WTC11 (cell line): ENCODE measurements around the gene TFAP2D. TPM values are rescaled to one million over a fixed set of nuclear protein-coding genes. Genes with fewer than 3 reads are reported as not detected.

ENCODE experiments used
- ATAC-seq: fragments of 200-7000 bp; cut with Tn5 transposase; 2 replicates; pipeline ENCODE4 v1.10.0; 2021; ENCODE audit warnings: mild to moderate bottlenecking, moderate library complexity
- CTCF ChIA-PET: fragments of 300-600 bp; sonication (Branson Sonifier 250); formaldehyde crosslinking; loops from one replicate; lab custom pipeline; 2021; ENCODE audit warnings: antibody characterized with exemption; lab: Charles Lee
- POLR2A ChIA-PET: fragments of 350-600 bp; sonication (Branson Sonifier 250); formaldehyde crosslinking; loops from one replicate; lab custom pipeline; 2021; ENCODE audit warnings: antibody characterized with exemption; lab: Charles Lee
- DNase-seq: peaks from one replicate; pipeline ENCODE4 v3.0.0; 2021; ENCODE audit warnings: low spot score
- H3K27ac Mint-ChIP-seq: 2 replicates; pipeline ENCODE4 v1.8.0; 2021; ENCODE audit warnings: mixed read lengths
- H3K27me3 Mint-ChIP-seq: 2 replicates; pipeline ENCODE4 v1.8.0; 2021; ENCODE audit warnings: low read depth, mild to moderate bottlenecking, moderate library complexity, mixed read lengths
- H3K36me3 Mint-ChIP-seq: 2 replicates; pipeline ENCODE4 v1.8.0; 2021; ENCODE audit warnings: mixed read lengths
- H3K4me1 Mint-ChIP-seq: 2 replicates; pipeline ENCODE4 v1.8.0; 2022; ENCODE audit warnings: mixed read lengths
- H3K4me3 Mint-ChIP-seq: 2 replicates; pipeline ENCODE4 v1.8.0; 2021; ENCODE audit warnings: mild to moderate bottlenecking, moderate library complexity, mixed read lengths
- H3K9me3 Mint-ChIP-seq: 2 replicates; pipeline ENCODE4 v1.8.0; 2021; ENCODE audit warnings: mixed read lengths
- AR ChIP-seq: fragments of 250-450 bp; sonication (Bioruptor Pico); IDR thresholded peaks from 2 replicates; pipeline ENCODE4 v1.9.0; 2021; ENCODE audit warnings: mild to moderate bottlenecking
- ELF4 ChIP-seq: sonication (generic); formaldehyde crosslinking; IDR thresholded peaks from 2 replicates; pipeline ENCODE4 v1.8.1; 2022; ENCODE audit warnings: low read depth, mild to moderate bottlenecking, moderate library complexity, missing genetic modification reagents
- FOXP1 ChIP-seq: sonication (generic); formaldehyde crosslinking; IDR thresholded peaks from 2 replicates; pipeline ENCODE4 v1.8.0; 2022; ENCODE audit warnings: missing genetic modification reagents, mild to moderate bottlenecking, moderate library complexity, borderline replicate concordance
- GRHL2 ChIP-seq: fragments of 250-450 bp; sonication (Bioruptor Pico); IDR thresholded peaks from 2 replicates; pipeline ENCODE4 v1.8.0; 2022; ENCODE audit warnings: mild to moderate bottlenecking, moderate library complexity; ENCODE audit not compliant: insufficient replicate concordance, severe bottlenecking
- IRF2 ChIP-seq: sonication (generic); formaldehyde crosslinking; IDR thresholded peaks from 2 replicates; pipeline ENCODE4 v1.8.0; 2022; ENCODE audit warnings: low read depth, missing genetic modification reagents, borderline replicate concordance
- OVOL2 ChIP-seq: fragments of 250-450 bp; sonication (Bioruptor Pico); IDR thresholded peaks from 2 replicates; pipeline ENCODE4 v1.9.0; 2021; ENCODE audit warnings: mild to moderate bottlenecking, borderline replicate concordance
- RORB ChIP-seq: fragments of 250-450 bp; sonication (Bioruptor Pico); IDR thresholded peaks from 2 replicates; pipeline ENCODE4 v1.9.0; 2021; ENCODE audit warnings: mild to moderate bottlenecking
- SMAD4 ChIP-seq: sonication (generic); formaldehyde crosslinking; IDR thresholded peaks from 2 replicates; pipeline ENCODE4 v1.8.0; 2022; ENCODE audit warnings: mild to moderate bottlenecking, missing genetic modification reagents
- TP53 ChIP-seq: sonication (generic); formaldehyde crosslinking; IDR thresholded peaks from 2 replicates; pipeline ENCODE4 v1.8.1; 2023; ENCODE audit warnings: mild to moderate bottlenecking, missing genetic modification reagents
- ZNF138 ChIP-seq: sonication (generic); formaldehyde crosslinking; conservative IDR thresholded peaks from 2 replicates; pipeline ENCODE4 v1.8.1; 2022; ENCODE audit warnings: mild to moderate bottlenecking, moderate library complexity, missing genetic modification reagents
- ZNF532 ChIP-seq: fragments of 250-450 bp; sonication (Bioruptor Pico); IDR thresholded peaks from 2 replicates; pipeline ENCODE4 v1.9.0; 2021; ENCODE audit warnings: mild to moderate bottlenecking, borderline replicate concordance
- total RNA-seq: library from RNA; stranded (reverse); gene quantifications from 3 replicates; pipeline ENCODE4 v1.2.3, GENCODE V29; 2021
- TF ChIP-seq, protein P1 (sequence below): sonication (generic); formaldehyde crosslinking; conservative IDR thresholded peaks from 2 replicates; pipeline ENCODE4 v1.8.1; 2022; ENCODE audit warnings: mild to moderate bottlenecking, missing genetic modification reagents
- TF ChIP-seq, protein P2 (sequence below): sonication (generic); formaldehyde crosslinking; IDR thresholded peaks from 2 replicates; pipeline ENCODE4 v1.8.1; 2023; ENCODE audit warnings: mild to moderate bottlenecking, missing genetic modification reagents
- TF ChIP-seq, protein P3 (sequence below): sonication (generic); formaldehyde crosslinking; IDR thresholded peaks from 2 replicates; pipeline ENCODE4 v1.8.1; 2023; ENCODE audit warnings: mild to moderate bottlenecking, missing genetic modification reagents, moderate library complexity
- TF ChIP-seq, protein P4 (sequence below): sonication (generic); formaldehyde crosslinking; IDR thresholded peaks from 2 replicates; pipeline ENCODE4 v1.8.1; 2022; ENCODE audit warnings: low read depth, missing genetic modification reagents, borderline replicate concordance
- TF ChIP-seq, protein P5 (sequence below): fragments of 250-450 bp; sonication (Bioruptor Pico); IDR thresholded peaks from 2 replicates; pipeline ENCODE4 v2.1.2; 2022; ENCODE audit warnings: mild to moderate bottlenecking, moderate library complexity
- TF ChIP-seq, protein P6 (sequence below): sonication (generic); formaldehyde crosslinking; IDR thresholded peaks from 2 replicates; pipeline ENCODE4 v1.8.1; 2022; ENCODE audit warnings: low read depth, mild to moderate bottlenecking, moderate library complexity, missing genetic modification reagents, borderline replicate concordance

The TFAP2D gene
- total RNA-seq, 1 experiment from 2014 or later: not detected

GRCh38 chr6:50792771-50793170 lies 79.4 kb downstream of the TFAP2D start (continued):
- TF ChIP-seq ZNF532 (CRISPR knock-in tag): no peak
- TF ChIP-seq, protein P1, sequence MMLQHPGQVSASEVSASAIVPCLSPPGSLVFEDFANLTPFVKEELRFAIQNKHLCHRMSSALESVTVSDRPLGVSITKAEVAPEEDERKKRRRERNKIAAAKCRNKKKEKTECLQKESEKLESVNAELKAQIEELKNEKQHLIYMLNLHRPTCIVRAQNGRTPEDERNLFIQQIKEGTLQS (CRISPR knock-in tag): no peak

GRCh38 chr6:50795574-50795973 lies 82.2 kb downstream of the TFAP2D start:
- TF ChIP-seq ZNF138 (no peak), OVOL2 (CRISPR knock-in tag) (no peak), GRHL2 (no peak), ELF4 (CRISPR knock-in tag) (no peak), FOXP1 (CRISPR knock-in tag) (no peak), SMAD4 (no peak), IRF2 (CRISPR knock-in tag) (no peak), AR (no peak), TP53 (CRISPR knock-in tag) (no peak), RORB (no peak)
- TF ChIP-seq, protein P2, sequence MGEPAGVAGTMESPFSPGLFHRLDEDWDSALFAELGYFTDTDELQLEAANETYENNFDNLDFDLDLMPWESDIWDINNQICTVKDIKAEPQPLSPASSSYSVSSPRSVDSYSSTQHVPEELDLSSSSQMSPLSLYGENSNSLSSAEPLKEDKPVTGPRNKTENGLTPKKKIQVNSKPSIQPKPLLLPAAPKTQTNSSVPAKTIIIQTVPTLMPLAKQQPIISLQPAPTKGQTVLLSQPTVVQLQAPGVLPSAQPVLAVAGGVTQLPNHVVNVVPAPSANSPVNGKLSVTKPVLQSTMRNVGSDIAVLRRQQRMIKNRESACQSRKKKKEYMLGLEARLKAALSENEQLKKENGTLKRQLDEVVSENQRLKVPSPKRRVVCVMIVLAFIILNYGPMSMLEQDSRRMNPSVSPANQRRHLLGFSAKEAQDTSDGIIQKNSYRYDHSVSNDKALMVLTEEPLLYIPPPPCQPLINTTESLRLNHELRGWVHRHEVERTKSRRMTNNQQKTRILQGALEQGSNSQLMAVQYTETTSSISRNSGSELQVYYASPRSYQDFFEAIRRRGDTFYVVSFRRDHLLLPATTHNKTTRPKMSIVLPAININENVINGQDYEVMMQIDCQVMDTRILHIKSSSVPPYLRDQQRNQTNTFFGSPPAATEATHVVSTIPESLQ: no peak
- TF ChIP-seq, protein P3, sequence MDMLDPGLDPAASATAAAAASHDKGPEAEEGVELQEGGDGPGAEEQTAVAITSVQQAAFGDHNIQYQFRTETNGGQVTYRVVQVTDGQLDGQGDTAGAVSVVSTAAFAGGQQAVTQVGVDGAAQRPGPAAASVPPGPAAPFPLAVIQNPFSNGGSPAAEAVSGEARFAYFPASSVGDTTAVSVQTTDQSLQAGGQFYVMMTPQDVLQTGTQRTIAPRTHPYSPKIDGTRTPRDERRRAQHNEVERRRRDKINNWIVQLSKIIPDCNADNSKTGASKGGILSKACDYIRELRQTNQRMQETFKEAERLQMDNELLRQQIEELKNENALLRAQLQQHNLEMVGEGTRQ (CRISPR knock-in tag): no peak
- TF ChIP-seq, protein P4, sequence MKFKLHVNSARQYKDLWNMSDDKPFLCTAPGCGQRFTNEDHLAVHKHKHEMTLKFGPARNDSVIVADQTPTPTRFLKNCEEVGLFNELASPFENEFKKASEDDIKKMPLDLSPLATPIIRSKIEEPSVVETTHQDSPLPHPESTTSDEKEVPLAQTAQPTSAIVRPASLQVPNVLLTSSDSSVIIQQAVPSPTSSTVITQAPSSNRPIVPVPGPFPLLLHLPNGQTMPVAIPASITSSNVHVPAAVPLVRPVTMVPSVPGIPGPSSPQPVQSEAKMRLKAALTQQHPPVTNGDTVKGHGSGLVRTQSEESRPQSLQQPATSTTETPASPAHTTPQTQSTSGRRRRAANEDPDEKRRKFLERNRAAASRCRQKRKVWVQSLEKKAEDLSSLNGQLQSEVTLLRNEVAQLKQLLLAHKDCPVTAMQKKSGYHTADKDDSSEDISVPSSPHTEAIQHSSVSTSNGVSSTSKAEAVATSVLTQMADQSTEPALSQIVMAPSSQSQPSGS (CRISPR knock-in tag): no peak
- TF ChIP-seq, protein P5, sequence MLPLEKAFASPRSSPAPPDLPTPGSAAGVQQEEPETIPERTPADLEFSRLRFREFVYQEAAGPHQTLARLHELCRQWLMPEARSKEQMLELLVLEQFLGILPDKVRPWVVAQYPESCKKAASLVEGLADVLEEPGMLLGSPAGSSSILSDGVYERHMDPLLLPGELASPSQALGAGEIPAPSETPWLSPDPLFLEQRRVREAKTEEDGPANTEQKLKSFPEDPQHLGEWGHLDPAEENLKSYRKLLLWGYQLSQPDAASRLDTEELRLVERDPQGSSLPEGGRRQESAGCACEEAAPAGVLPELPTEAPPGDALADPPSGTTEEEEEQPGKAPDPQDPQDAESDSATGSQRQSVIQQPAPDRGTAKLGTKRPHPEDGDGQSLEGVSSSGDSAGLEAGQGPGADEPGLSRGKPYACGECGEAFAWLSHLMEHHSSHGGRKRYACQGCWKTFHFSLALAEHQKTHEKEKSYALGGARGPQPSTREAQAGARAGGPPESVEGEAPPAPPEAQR (CRISPR knock-in tag): no peak
- TF ChIP-seq, protein P6, sequence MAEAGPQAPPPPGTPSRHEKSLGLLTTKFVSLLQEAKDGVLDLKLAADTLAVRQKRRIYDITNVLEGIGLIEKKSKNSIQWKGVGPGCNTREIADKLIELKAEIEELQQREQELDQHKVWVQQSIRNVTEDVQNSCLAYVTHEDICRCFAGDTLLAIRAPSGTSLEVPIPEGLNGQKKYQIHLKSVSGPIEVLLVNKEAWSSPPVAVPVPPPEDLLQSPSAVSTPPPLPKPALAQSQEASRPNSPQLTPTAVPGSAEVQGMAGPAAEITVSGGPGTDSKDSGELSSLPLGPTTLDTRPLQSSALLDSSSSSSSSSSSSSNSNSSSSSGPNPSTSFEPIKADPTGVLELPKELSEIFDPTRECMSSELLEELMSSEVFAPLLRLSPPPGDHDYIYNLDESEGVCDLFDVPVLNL (CRISPR knock-in tag): no peak
- ATAC-seq (no peak), DNase-seq (no peak)
- CTCF ChIA-PET: interaction anchor here (0.5 kb wide), 1 partner anchor 603 kb away, joined by 4 read pairs; no protein-coding TSS in a partner anchor
- H3K36me3 Mint-ChIP-seq: no peaks in the 10 kb centered on the region
- POLR2A ChIA-PET: no interaction called here
- no peaks in the 10 kb centered on the region for H3K4me1 Mint-ChIP-seq
- no peaks in the 10 kb centered on the region for H3K9me3 Mint-ChIP-seq
- H3K4me3 Mint-ChIP-seq: no peak overlapping the region
- no peak overlapping the region for H3K27ac Mint-ChIP-seq
- H3K27me3 Mint-ChIP-seq: peaks cover 14% of the 10 kb centered on the region
